ENCODE data around the gene LRP2.
A peak's percentile ranks its signal among the peaks of the same experiment; 100 is the strongest.

The LRP2 gene

GRCh38 chr2:169360984-169361705, 1.2 kb downstream of the LRP2 start:
- Histone ChIP-seq H2BK5ac (ENCODE audit: low read depth, low read length, poor library complexity, severe bottlenecking) (no peak overlapping the region), H3K4ac (ENCODE audit: low read depth in 1 of 2, low read length in 2 of 2) (no peak overlapping the region), H2BK12ac (ENCODE audit: low read length in 2 of 2) (no peak overlapping the region), H2BK120ac (ENCODE audit: low read depth, low read length) (no peak overlapping the region), H2AK5ac (ENCODE audit: low read length, severe bottlenecking) (no peak overlapping the region), H3K14ac (ENCODE audit: low read length in 2 of 2) (no peak overlapping the region), H3K9ac (ENCODE audit: low read length) (no peak overlapping the region), H3K4me3 (ENCODE audit: insufficient read depth in 1 of 2, low read depth in 1 of 2, low read length in 2 of 2) (peak overlapping the region in 1 of 2 experiments; percentile 73), H3K18ac (ENCODE audit: low read depth in 1 of 2, low read length in 2 of 2) (no peak overlapping the region), H3K23ac (ENCODE audit: low read length in 2 of 2) (peak overlapping the region in 1 of 2 experiments; percentile 23), H4K91ac (ENCODE audit: low read length) (no peak overlapping the region), H3K4me2 (ENCODE audit: low read length, poor library complexity, severe bottlenecking) (peak overlapping the region; percentile 63), H4K8ac (ENCODE audit: low read length) (no peak overlapping the region), H3K79me1 (replicated peaks; ENCODE audit: low read length, poor library complexity, severe bottlenecking) (no peaks in the 10 kb centered on the region), H3K27ac (ENCODE audit: low read length, poor library complexity, severe bottlenecking) (no peak overlapping the region), H3K36me3 (ENCODE audit: control insufficient read depth in 1 of 2, insufficient read depth in 2 of 2, low read depth in 1 of 2, low read length in 2 of 2) (no peaks in the 10 kb centered on the region), H2BK15ac (ENCODE audit: low read depth, poor library complexity, severe bottlenecking) (no peak overlapping the region), H2AFZ (ENCODE audit: low read depth, low read length) (no peak overlapping the region), H3K27me3 (ENCODE audit: control insufficient read depth in 1 of 2, insufficient read depth in 1 of 2, low read length in 2 of 2) (peaks cover 45 to 74% of the 10 kb centered on the region in 2 experiments), H3K9me3 (ENCODE audit: control insufficient read depth, low read length) (no peaks in the 10 kb centered on the region), H3K4me1 (ENCODE audit: control insufficient read depth, insufficient read depth, low read depth, low read length) (peaks cover 29% of the 10 kb centered on the region)
- WGBS, result 3% methylated on average over 19 of the region's 20 CpGs
- DNase-seq, result peak; percentile 10

GRCh38 chr2:169358016-169358415, 4.3 kb downstream of the LRP2 start:
- Histone ChIP-seq H4K8ac (ENCODE audit: low read length) (no peak overlapping the region), H3K79me1 (replicated peaks; ENCODE audit: low read length, poor library complexity, severe bottlenecking) (no peaks in the 10 kb centered on the region), H3K27ac (ENCODE audit: low read length, poor library complexity, severe bottlenecking) (no peak overlapping the region), H3K4me1 (ENCODE audit: control insufficient read depth, insufficient read depth, low read depth, low read length) (peaks cover 16% of the 10 kb centered on the region), H3K14ac (ENCODE audit: low read length in 2 of 2) (no peak overlapping the region), H3K4ac (ENCODE audit: low read depth in 1 of 2, low read length in 2 of 2) (no peak overlapping the region), H3K23ac (ENCODE audit: low read length in 2 of 2) (no peak overlapping the region), H3K18ac (ENCODE audit: low read depth in 1 of 2, low read length in 2 of 2) (no peak overlapping the region), H3K4me2 (ENCODE audit: low read length, poor library complexity, severe bottlenecking) (no peak overlapping the region), H3K27me3 (ENCODE audit: control insufficient read depth in 1 of 2, insufficient read depth in 1 of 2, low read length in 2 of 2) (peaks cover 37 to 49% of the 10 kb centered on the region in 2 experiments), H4K91ac (ENCODE audit: low read length) (no peak overlapping the region), H3K9ac (ENCODE audit: low read length) (no peak overlapping the region), H2AK5ac (ENCODE audit: low read length, severe bottlenecking) (no peak overlapping the region), H3K4me3 (ENCODE audit: insufficient read depth in 1 of 2, low read depth in 1 of 2, low read length in 2 of 2) (no peak overlapping the region), H2BK12ac (ENCODE audit: low read length in 2 of 2) (no peak overlapping the region), H3K9me3 (ENCODE audit: control insufficient read depth, low read length) (no peaks in the 10 kb centered on the region), H2BK15ac (ENCODE audit: low read depth, poor library complexity, severe bottlenecking) (no peak overlapping the region), H2AFZ (ENCODE audit: low read depth, low read length) (no peak overlapping the region), H2BK120ac (ENCODE audit: low read depth, low read length) (no peak overlapping the region), H3K36me3 (ENCODE audit: control insufficient read depth in 1 of 2, insufficient read depth in 2 of 2, low read depth in 1 of 2, low read length in 2 of 2) (no peaks in the 10 kb centered on the region), H2BK5ac (ENCODE audit: low read depth, low read length, poor library complexity, severe bottlenecking) (no peak overlapping the region)
- DNase-seq, result no peak
- WGBS, result 94% methylated on average over 1 of the region's 2 CpGs

- H3K9ac ChIP-seq (ENCODE audit: low read length), result no peak overlapping the region
- H3K14ac ChIP-seq (ENCODE audit: low read length in 2 of 2), result no peak overlapping the region
- WGBS, result 93% methylated on average over 2 of the region's 2 CpGs
- no peak overlapping the region for H3K4me3 ChIP-seq (ENCODE audit: insufficient read depth in 1 of 2, low read depth in 1 of 2, low read length in 2 of 2)
- no peak overlapping the region for H3K4me2 ChIP-seq (ENCODE audit: low read length, poor library complexity, severe bottlenecking)
- H2AK5ac ChIP-seq (ENCODE audit: low read length, severe bottlenecking), result no peak overlapping the region
- no peak overlapping the region for H2BK5ac ChIP-seq (ENCODE audit: low read depth, low read length, poor library complexity, severe bottlenecking)
- no peak for DNase-seq
- no peak overlapping the region for H2BK12ac ChIP-seq (ENCODE audit: low read length in 2 of 2)
- H2AFZ ChIP-seq (ENCODE audit: low read depth, low read length), result no peak overlapping the region
- no peak overlapping the region for H2BK120ac ChIP-seq (ENCODE audit: low read depth, low read length)
- no peaks in the 10 kb centered on the region for H3K36me3 ChIP-seq (ENCODE audit: control insufficient read depth in 1 of 2, insufficient read depth in 2 of 2, low read depth in 1 of 2, low read length in 2 of 2)
- no peak overlapping the region for H2BK15ac ChIP-seq (ENCODE audit: low read depth, poor library complexity, severe bottlenecking)
- peaks cover 2% of the 10 kb centered on the region for H3K9me3 ChIP-seq (ENCODE audit: control insufficient read depth, low read length)
- no peak overlapping the region for H4K8ac ChIP-seq (ENCODE audit: low read length)
- no peak overlapping the region for H3K4ac ChIP-seq (ENCODE audit: low read depth in 1 of 2, low read length in 2 of 2)
- no peak overlapping the region for H3K27ac ChIP-seq (ENCODE audit: low read length, poor library complexity, severe bottlenecking)
- H3K18ac ChIP-seq (ENCODE audit: low read depth in 1 of 2, low read length in 2 of 2), result no peak overlapping the region
- no peaks in the 10 kb centered on the region for H3K4me1 ChIP-seq (ENCODE audit: control insufficient read depth, insufficient read depth, low read depth, low read length)
- H3K79me1 ChIP-seq (replicated peaks; ENCODE audit: low read length, poor library complexity, severe bottlenecking), result no peaks in the 10 kb centered on the region
- no peak overlapping the region for H4K91ac ChIP-seq (ENCODE audit: low read length)
- H3K23ac ChIP-seq (ENCODE audit: low read length in 2 of 2), result no peak overlapping the region
- peaks cover 12 to 13% of the 10 kb centered on the region in 2 experiments for H3K27me3 ChIP-seq (ENCODE audit: control insufficient read depth in 1 of 2, insufficient read depth in 1 of 2, low read length in 2 of 2)
These were observed 8.1 kb downstream of the LRP2 start for GRCh38 chr2:169354244-169354643.

GRCh38 chr2:169351725-169352124, 10.6 kb downstream of the LRP2 start:
- H3K14ac ChIP-seq (ENCODE audit: low read length in 2 of 2), result no peak overlapping the region
- H2BK12ac ChIP-seq (ENCODE audit: low read length in 2 of 2), result no peak overlapping the region
- H2BK120ac ChIP-seq (ENCODE audit: low read depth, low read length), result no peak overlapping the region
- H2BK15ac ChIP-seq (ENCODE audit: low read depth, poor library complexity, severe bottlenecking), result no peak overlapping the region
- H3K27me3 ChIP-seq (ENCODE audit: control insufficient read depth in 1 of 2, insufficient read depth in 1 of 2, low read length in 2 of 2), result peaks cover 5 to 6% of the 10 kb centered on the region in 2 experiments
- H3K4ac ChIP-seq (ENCODE audit: low read depth in 1 of 2, low read length in 2 of 2), result no peak overlapping the region
- H4K8ac ChIP-seq (ENCODE audit: low read length), result no peak overlapping the region
- H2BK5ac ChIP-seq (ENCODE audit: low read depth, low read length, poor library complexity, severe bottlenecking), result no peak overlapping the region
- no peak overlapping the region for H2AFZ ChIP-seq (ENCODE audit: low read depth, low read length)
- H3K9ac ChIP-seq (ENCODE audit: low read length), result no peak overlapping the region
- no peak overlapping the region for H3K27ac ChIP-seq (ENCODE audit: low read length, poor library complexity, severe bottlenecking)
- no peak overlapping the region for H3K4me3 ChIP-seq (ENCODE audit: insufficient read depth in 1 of 2, low read depth in 1 of 2, low read length in 2 of 2)
- no peaks in the 10 kb centered on the region for H3K36me3 ChIP-seq (ENCODE audit: control insufficient read depth in 1 of 2, insufficient read depth in 2 of 2, low read depth in 1 of 2, low read length in 2 of 2)
- no peaks in the 10 kb centered on the region for H3K4me1 ChIP-seq (ENCODE audit: control insufficient read depth, insufficient read depth, low read depth, low read length)
- peaks cover 2% of the 10 kb centered on the region for H3K9me3 ChIP-seq (ENCODE audit: control insufficient read depth, low read length)
- H3K18ac ChIP-seq (ENCODE audit: low read depth in 1 of 2, low read length in 2 of 2), result no peak overlapping the region
- DNase-seq, result no peak
- no peak overlapping the region for H4K91ac ChIP-seq (ENCODE audit: low read length)
- no peaks in the 10 kb centered on the region for H3K79me1 ChIP-seq (replicated peaks; ENCODE audit: low read length, poor library complexity, severe bottlenecking)
- H3K23ac ChIP-seq (ENCODE audit: low read length in 2 of 2), result no peak overlapping the region
- no peak overlapping the region for H2AK5ac ChIP-seq (ENCODE audit: low read length, severe bottlenecking)
- H3K4me2 ChIP-seq (ENCODE audit: low read length, poor library complexity, severe bottlenecking), result no peak overlapping the region
- 92% methylated on average over 4 of the region's 4 CpGs for WGBS
